GM23338 (cell line): ENCODE results near the gene SEMA4A. TPM values are rescaled to one million over a fixed set of nuclear protein-coding genes. Genes with fewer than 3 reads are reported as not detected.

Source experiments
- ATAC-seq: fragments of 200-7000 bp; cut with Tn5 transposase; 3 replicates; pipeline ENCODE4 v1.9.1; 2020
- DNase-seq: peaks from one replicate; pipeline ENCODE4 v3.0.0-alpha.2; 2015; ENCODE audit warnings: low spot score
- H2AFZ ChIP-seq: fragments of 200-600 bp; sonication (generic); 2 replicates; pipeline ENCODE4 v1.8.0; 2016; ENCODE audit warnings: antibody characterized with exemption, mild to moderate bottlenecking, moderate library complexity
- H3F3A ChIP-seq: fragments of 200-600 bp; sonication (generic); replicated peaks from 2 replicates; pipeline ENCODE4 v1.8.0; 2017; ENCODE audit warnings: antibody characterized with exemption, mixed run types, low read depth
- H3K27ac ChIP-seq: fragments of 200-600 bp; sonication (generic); 2 replicates; pipeline ENCODE4 v1.6.1; 2016; ENCODE audit warnings: low read depth
- H3K27me3 ChIP-seq: fragments of 200-600 bp; sonication (generic); 2 replicates; pipeline ENCODE4 v1.8.0; 2016; ENCODE audit warnings: mild to moderate bottlenecking, mixed run types, moderate library complexity; ENCODE audit not compliant: insufficient read depth
- H3K36me3 ChIP-seq: fragments of 200-600 bp; sonication (generic); 2 replicates; pipeline ENCODE4 v1.8.0; 2016; ENCODE audit warnings: mild to moderate bottlenecking; ENCODE audit not compliant: insufficient read depth
- H3K4me1 ChIP-seq: fragments of 200-600 bp; sonication (generic); 2 replicates; pipeline ENCODE4 v1.8.0; 2016; ENCODE audit warnings: mild to moderate bottlenecking, moderate library complexity; ENCODE audit not compliant: insufficient read depth
- H3K4me2 ChIP-seq: fragments of 200-600 bp; sonication (generic); 2 replicates; pipeline ENCODE4 v1.7.1; 2017; ENCODE audit warnings: mixed run types
- H3K4me3 ChIP-seq: fragments of 200-600 bp; sonication (generic); 2 replicates; pipeline ENCODE4 v1.6.1; 2016; ENCODE audit warnings: mixed run types
- H3K79me2 ChIP-seq: fragments of 200-600 bp; sonication (generic); replicated peaks from 2 replicates; pipeline ENCODE4 v1.8.0; 2017; ENCODE audit warnings: mild to moderate bottlenecking; ENCODE audit not compliant: insufficient read depth
- H3K9me2 ChIP-seq: fragments of 200-600 bp; sonication (generic); 2 replicates; pipeline ENCODE4 v1.8.0; 2017; ENCODE audit not compliant: insufficient read depth
- H4K20me1 ChIP-seq: fragments of 200-600 bp; sonication (generic); replicated peaks from 2 replicates; pipeline ENCODE4 v1.8.0; 2017; ENCODE audit warnings: mild to moderate bottlenecking; ENCODE audit not compliant: insufficient read depth
- H3K27ac Mint-ChIP-seq: 2 replicates; pipeline ENCODE4 v1.8.0; 2020; ENCODE audit warnings: inconsistent platforms, mild to moderate bottlenecking, moderate library complexity, mixed read lengths
- H3K27me3 Mint-ChIP-seq: 3 replicates; pipeline ENCODE4 v1.8.0; 2022; ENCODE audit warnings: low read depth, mild to moderate bottlenecking, moderate library complexity, mixed read lengths, inconsistent platforms; ENCODE audit not compliant: insufficient read depth, poor library complexity
- H3K36me3 Mint-ChIP-seq: 3 replicates; pipeline ENCODE4 v1.8.0; 2021; ENCODE audit warnings: low read depth, mild to moderate bottlenecking, inconsistent platforms, moderate library complexity, mixed read lengths
- H3K4me1 Mint-ChIP-seq: 3 replicates; pipeline ENCODE4 v1.8.0; 2020; ENCODE audit warnings: mild to moderate bottlenecking, inconsistent platforms, mixed read lengths
- H3K4me3 Mint-ChIP-seq: 3 replicates; pipeline ENCODE4 v1.8.0; 2021; ENCODE audit warnings: moderate library complexity, mild to moderate bottlenecking, inconsistent platforms, mixed read lengths
- H3K9me3 Mint-ChIP-seq: 3 replicates; pipeline ENCODE4 v1.8.0; 2020; ENCODE audit warnings: moderate library complexity, mild to moderate bottlenecking, inconsistent platforms, mixed read lengths
- JUNB ChIP-seq: IDR thresholded peaks from one replicate; pipeline ENCODE4 v1.6.1; 2016; ENCODE audit warnings: antibody characterized with exemption; ENCODE audit not compliant: unreplicated experiment
- polyA plus RNA-seq: library from polyadenylated mRNA; unstranded; fragments of >200 nt; fragmentation: Nextera tagmentation; extraction: Ambion mirVana; gene quantifications from 2 replicates; pipeline ENCODE4 v1.2.1, GENCODE V29; 2016
- total RNA-seq: library from RNA; depleted of rRNA; stranded (reverse); fragments of >200 nt; shearing (Covaris generic); gene quantifications from 2 replicates; pipeline ENCODE4 v1.2.3, GENCODE V29; 2014
- TF ChIP-seq, protein P1 (sequence below), 2 experiments: fragments of 200-600 bp in 1 of 2; sonication (generic) in 1 of 2; conservative IDR thresholded peaks; 2 replicates each; pipeline versions ENCODE4 v1.5.1 to v1.6.1; 2016 to 2017; ENCODE audit warnings: antibody characterized with exemption in 2 of 2, low read depth in 2 of 2, mild to moderate bottlenecking in 2 of 2, moderate library complexity in 1 of 2
- TF ChIP-seq, protein P2 (sequence below): IDR thresholded peaks from one replicate; pipeline ENCODE4 v1.6.1; 2018; ENCODE audit warnings: antibody characterized with exemption; ENCODE audit not compliant: unreplicated experiment
- TF ChIP-seq, protein P3 (sequence below): fragments of 250-450 bp; sonication (Bioruptor Pico); IDR thresholded peaks from 2 replicates; pipeline ENCODE4 v1.5.0; 2020; ENCODE audit warnings: mild to moderate bottlenecking, moderate library complexity

SEMA4A gene
- total and polyA plus RNA-seq, 2 experiments from 2014 or later = 5.5 to 20.2 TPM

DNA sequence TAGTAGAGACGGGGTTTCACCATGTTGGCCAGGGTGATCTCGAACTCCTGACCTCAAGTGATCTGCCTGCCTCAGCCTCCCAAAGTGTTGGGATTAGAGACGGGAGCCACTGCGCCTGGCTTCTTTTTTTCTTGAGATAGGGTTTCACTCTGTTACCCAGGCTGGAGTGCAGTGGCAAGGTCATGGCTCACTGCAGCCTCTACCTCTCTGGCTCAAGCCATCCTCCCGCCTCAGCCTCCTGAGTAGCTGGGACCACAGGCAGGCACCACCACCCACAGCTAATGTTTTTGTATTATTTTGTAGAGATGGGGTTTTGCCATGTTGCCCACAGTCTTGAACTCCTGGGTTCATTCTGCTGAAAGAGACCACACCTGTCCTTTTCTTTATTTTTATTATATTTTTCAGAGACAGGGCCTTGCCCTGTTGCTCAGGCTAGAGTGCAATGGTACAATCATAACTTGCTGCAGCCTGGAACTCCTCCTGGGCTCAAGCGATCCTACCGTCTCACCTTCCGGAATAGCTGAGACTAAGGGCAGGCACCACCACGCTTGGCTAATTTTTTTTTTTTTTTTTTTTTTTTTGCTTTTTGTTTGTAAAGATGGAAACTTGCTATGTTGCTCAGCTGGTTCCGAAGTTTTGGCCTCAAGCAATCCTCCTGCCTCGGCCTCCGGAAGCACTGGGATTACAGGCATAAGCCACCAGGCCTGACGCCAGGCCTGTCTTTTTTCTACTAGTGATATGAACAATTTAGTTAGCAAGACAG, 35.8 kb upstream of the SEMA4A start:
- no peaks in the 10 kb centered on the region; the same call in 2 of the 3 replicates for H3K9me3 Mint-ChIP-seq
- Histone ChIP-seq H3K36me3 (no peaks in the 10 kb centered on the region), H3K9me2 (no peaks in the 10 kb centered on the region), H3K4me2 (no peak overlapping the region), H3K4me3 (no peak overlapping the region), H2AFZ (no peak overlapping the region), H3K4me1 (peaks cover 32% of the 10 kb centered on the region), H3K27ac (no peak overlapping the region), H3F3A (0 out of 2 replicates have a peak, but pooled peaks cover 16% of the 10 kb centered on the region), H3K79me2 (peaks cover 29% of the 10 kb centered on the region), H4K20me1 (no peaks in the 10 kb centered on the region; the same call in 1 of the 2 replicates), H3K27me3 (peaks cover 12% of the 10 kb centered on the region; the same call in 1 of the 2 replicates)
- DNase-seq (no peak), ATAC-seq (no peak)
- H3K27ac Mint-ChIP-seq = no peak overlapping the region
- TF ChIP-seq, protein P1, sequence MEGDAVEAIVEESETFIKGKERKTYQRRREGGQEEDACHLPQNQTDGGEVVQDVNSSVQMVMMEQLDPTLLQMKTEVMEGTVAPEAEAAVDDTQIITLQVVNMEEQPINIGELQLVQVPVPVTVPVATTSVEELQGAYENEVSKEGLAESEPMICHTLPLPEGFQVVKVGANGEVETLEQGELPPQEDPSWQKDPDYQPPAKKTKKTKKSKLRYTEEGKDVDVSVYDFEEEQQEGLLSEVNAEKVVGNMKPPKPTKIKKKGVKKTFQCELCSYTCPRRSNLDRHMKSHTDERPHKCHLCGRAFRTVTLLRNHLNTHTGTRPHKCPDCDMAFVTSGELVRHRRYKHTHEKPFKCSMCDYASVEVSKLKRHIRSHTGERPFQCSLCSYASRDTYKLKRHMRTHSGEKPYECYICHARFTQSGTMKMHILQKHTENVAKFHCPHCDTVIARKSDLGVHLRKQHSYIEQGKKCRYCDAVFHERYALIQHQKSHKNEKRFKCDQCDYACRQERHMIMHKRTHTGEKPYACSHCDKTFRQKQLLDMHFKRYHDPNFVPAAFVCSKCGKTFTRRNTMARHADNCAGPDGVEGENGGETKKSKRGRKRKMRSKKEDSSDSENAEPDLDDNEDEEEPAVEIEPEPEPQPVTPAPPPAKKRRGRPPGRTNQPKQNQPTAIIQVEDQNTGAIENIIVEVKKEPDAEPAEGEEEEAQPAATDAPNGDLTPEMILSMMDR (conservative IDR thresholded peaks at IDR 0.05; ENCODE audit: low read depth in 2 of 2) = no peak
- no peak for TF ChIP-seq JUNB
- TF ChIP-seq, protein P2, sequence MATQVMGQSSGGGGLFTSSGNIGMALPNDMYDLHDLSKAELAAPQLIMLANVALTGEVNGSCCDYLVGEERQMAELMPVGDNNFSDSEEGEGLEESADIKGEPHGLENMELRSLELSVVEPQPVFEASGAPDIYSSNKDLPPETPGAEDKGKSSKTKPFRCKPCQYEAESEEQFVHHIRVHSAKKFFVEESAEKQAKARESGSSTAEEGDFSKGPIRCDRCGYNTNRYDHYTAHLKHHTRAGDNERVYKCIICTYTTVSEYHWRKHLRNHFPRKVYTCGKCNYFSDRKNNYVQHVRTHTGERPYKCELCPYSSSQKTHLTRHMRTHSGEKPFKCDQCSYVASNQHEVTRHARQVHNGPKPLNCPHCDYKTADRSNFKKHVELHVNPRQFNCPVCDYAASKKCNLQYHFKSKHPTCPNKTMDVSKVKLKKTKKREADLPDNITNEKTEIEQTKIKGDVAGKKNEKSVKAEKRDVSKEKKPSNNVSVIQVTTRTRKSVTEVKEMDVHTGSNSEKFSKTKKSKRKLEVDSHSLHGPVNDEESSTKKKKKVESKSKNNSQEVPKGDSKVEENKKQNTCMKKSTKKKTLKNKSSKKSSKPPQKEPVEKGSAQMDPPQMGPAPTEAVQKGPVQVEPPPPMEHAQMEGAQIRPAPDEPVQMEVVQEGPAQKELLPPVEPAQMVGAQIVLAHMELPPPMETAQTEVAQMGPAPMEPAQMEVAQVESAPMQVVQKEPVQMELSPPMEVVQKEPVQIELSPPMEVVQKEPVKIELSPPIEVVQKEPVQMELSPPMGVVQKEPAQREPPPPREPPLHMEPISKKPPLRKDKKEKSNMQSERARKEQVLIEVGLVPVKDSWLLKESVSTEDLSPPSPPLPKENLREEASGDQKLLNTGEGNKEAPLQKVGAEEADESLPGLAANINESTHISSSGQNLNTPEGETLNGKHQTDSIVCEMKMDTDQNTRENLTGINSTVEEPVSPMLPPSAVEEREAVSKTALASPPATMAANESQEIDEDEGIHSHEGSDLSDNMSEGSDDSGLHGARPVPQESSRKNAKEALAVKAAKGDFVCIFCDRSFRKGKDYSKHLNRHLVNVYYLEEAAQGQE = no peak
- TF ChIP-seq, protein P3, sequence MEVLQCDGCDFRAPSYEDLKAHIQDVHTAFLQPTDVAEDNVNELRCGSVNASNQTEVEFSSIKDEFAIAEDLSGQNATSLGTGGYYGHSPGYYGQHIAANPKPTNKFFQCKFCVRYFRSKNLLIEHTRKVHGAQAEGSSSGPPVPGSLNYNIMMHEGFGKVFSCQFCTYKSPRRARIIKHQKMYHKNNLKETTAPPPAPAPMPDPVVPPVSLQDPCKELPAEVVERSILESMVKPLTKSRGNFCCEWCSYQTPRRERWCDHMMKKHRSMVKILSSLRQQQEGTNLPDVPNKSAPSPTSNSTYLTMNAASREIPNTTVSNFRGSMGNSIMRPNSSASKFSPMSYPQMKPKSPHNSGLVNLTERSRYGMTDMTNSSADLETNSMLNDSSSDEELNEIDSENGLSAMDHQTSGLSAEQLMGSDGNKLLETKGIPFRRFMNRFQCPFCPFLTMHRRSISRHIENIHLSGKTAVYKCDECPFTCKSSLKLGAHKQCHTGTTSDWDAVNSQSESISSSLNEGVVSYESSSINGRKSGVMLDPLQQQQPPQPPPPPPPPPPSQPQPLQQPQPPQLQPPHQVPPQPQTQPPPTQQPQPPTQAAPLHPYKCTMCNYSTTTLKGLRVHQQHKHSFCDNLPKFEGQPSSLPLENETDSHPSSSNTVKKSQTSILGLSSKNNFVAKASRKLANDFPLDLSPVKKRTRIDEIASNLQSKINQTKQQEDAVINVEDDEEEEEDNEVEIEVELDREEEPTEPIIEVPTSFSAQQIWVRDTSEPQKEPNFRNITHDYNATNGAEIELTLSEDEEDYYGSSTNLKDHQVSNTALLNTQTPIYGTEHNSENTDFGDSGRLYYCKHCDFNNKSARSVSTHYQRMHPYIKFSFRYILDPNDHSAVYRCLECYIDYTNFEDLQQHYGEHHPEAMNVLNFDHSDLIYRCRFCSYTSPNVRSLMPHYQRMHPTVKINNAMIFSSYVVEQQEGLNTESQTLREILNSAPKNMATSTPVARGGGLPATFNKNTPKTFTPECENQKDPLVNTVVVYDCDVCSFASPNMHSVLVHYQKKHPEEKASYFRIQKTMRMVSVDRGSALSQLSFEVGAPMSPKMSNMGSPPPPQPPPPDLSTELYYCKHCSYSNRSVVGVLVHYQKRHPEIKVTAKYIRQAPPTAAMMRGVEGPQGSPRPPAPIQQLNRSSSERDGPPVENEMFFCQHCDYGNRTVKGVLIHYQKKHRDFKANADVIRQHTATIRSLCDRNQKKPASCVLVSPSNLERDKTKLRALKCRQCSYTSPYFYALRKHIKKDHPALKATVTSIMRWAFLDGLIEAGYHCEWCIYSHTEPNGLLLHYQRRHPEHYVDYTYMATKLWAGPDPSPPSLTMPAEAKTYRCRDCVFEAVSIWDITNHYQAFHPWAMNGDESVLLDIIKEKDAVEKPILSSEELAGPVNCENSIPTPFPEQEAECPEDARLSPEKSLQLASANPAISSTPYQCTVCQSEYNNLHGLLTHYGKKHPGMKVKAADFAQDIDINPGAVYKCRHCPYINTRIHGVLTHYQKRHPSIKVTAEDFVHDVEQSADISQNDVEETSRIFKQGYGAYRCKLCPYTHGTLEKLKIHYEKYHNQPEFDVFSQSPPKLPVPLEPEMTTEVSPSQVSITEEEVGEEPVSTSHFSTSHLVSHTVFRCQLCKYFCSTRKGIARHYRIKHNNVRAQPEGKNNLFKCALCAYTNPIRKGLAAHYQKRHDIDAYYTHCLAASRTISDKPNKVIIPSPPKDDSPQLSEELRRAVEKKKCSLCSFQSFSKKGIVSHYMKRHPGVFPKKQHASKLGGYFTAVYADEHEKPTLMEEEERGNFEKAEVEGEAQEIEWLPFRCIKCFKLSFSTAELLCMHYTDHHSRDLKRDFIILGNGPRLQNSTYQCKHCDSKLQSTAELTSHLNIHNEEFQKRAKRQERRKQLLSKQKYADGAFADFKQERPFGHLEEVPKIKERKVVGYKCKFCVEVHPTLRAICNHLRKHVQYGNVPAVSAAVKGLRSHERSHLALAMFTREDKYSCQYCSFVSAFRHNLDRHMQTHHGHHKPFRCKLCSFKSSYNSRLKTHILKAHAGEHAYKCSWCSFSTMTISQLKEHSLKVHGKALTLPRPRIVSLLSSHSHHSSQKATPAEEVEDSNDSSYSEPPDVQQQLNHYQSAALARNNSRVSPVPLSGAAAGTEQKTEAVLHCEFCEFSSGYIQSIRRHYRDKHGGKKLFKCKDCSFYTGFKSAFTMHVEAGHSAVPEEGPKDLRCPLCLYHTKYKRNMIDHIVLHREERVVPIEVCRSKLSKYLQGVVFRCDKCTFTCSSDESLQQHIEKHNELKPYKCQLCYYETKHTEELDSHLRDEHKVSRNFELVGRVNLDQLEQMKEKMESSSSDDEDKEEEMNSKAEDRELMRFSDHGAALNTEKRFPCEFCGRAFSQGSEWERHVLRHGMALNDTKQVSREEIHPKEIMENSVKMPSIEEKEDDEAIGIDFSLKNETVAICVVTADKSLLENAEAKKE = no peak
- H3K27me3 Mint-ChIP-seq = peaks cover 46% of the 10 kb centered on the region
- peaks cover 51% of the 10 kb centered on the region for H3K4me1 Mint-ChIP-seq
- H3K36me3 Mint-ChIP-seq = no peaks in the 10 kb centered on the region; the same call in 2 of the 3 replicates
- no peak overlapping the region for H3K4me3 Mint-ChIP-seq
